ENCODE data around the gene MYO3B. TPM values are rescaled to one million over a fixed set of nuclear protein-coding genes. Genes with fewer than 3 reads are reported as not detected.
"Not testable (repeated sequence)": the region's sequence is repeated elsewhere in the genome, so short reads cannot be mapped to it uniquely, and the experiment has no call there.

Gene MYO3B
- total RNA-seq, 1 experiment from 2014 or later = 0.09 TPM

- Histone ChIP-seq H3K4me1 (no peaks in the 10 kb centered on the region), H3K27me3 (replicated peaks; ENCODE audit: control insufficient read depth, insufficient read depth, low read length) (no peaks in the 10 kb centered on the region), H3K36me3 (ENCODE audit: control insufficient read depth, insufficient read depth, low read length) (no peaks in the 10 kb centered on the region), H3K4me3 (ENCODE audit: low read depth, low read length) (no peak overlapping the region), H3K9me3 (no peaks in the 10 kb centered on the region)
- CTCF ChIA-PET = no interaction called here
- H3K4me3 Mint-ChIP-seq (ENCODE audit: unreplicated experiment) = no peak overlapping the region
- no TSS peak for BruUV-seq (replicated peaks)
- no peaks in the 10 kb centered on the region for H3K9me3 Mint-ChIP-seq (ENCODE audit: unreplicated experiment)
- DNase-seq = no peak
- intact Hi-C loops (cut with micrococcal nuclease; ENCODE audit: unreplicated experiment) = no loop called here
- POLR2A ChIA-PET = no interaction called here
- no peaks in the 10 kb centered on the region for H3K27me3 Mint-ChIP-seq (ENCODE audit: insufficient read depth, unreplicated experiment)
- no peaks in the 10 kb centered on the region for H3K36me3 Mint-ChIP-seq (ENCODE audit: insufficient read depth, unreplicated experiment)
- H3K27ac Mint-ChIP-seq (ENCODE audit: unreplicated experiment) = no peak overlapping the region
- TF ChIP-seq, protein P1, sequence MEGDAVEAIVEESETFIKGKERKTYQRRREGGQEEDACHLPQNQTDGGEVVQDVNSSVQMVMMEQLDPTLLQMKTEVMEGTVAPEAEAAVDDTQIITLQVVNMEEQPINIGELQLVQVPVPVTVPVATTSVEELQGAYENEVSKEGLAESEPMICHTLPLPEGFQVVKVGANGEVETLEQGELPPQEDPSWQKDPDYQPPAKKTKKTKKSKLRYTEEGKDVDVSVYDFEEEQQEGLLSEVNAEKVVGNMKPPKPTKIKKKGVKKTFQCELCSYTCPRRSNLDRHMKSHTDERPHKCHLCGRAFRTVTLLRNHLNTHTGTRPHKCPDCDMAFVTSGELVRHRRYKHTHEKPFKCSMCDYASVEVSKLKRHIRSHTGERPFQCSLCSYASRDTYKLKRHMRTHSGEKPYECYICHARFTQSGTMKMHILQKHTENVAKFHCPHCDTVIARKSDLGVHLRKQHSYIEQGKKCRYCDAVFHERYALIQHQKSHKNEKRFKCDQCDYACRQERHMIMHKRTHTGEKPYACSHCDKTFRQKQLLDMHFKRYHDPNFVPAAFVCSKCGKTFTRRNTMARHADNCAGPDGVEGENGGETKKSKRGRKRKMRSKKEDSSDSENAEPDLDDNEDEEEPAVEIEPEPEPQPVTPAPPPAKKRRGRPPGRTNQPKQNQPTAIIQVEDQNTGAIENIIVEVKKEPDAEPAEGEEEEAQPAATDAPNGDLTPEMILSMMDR (IDR thresholded peaks at IDR 0.05; ENCODE audit: insufficient read depth in 1 of 2, low read depth in 1 of 2, low read length in 1 of 2, severe bottlenecking in 1 of 2, unreplicated experiment in 1 of 2) = no peak
- peaks cover 11% of the 10 kb centered on the region for H3K4me1 Mint-ChIP-seq (ENCODE audit: low read depth, unreplicated experiment)
These were observed 492.0 kb downstream of the MYO3B start for GRCh38 chr2:170669909-170670308.

DNA sequence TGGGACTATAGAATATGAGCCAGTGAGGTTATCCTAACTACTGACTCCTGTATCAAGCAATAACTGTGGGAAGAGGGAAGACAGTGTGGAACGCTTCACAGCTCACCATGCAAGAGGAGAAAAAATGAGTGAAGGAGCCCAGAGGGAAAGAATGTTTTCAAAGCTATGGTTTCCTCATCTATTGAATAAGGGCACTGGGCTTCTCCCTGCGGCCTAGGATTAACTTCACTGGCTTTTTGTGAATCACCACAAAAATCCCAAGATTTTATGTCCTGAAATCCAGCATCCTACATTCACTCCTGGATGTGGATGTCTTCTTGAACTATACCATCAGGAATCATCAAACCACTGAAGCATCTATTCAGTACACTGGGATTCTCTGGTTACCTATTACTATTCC is 492.7 kb downstream of the MYO3B start:
- no peak overlapping the region for H3K4me3 ChIP-seq (ENCODE audit: low read depth, low read length)
- CTCF ChIA-PET = no interaction called here
- Mint-ChIP-seq H3K36me3 (ENCODE audit: insufficient read depth, unreplicated experiment) (no peaks in the 10 kb centered on the region), H3K4me1 (ENCODE audit: low read depth, unreplicated experiment) (peaks cover 6% of the 10 kb centered on the region), H3K27me3 (ENCODE audit: insufficient read depth, unreplicated experiment) (no peaks in the 10 kb centered on the region), H3K27ac (ENCODE audit: unreplicated experiment) (no peak overlapping the region), H3K9me3 (ENCODE audit: unreplicated experiment) (no peaks in the 10 kb centered on the region), H3K4me3 (ENCODE audit: unreplicated experiment) (no peak overlapping the region)
- DNase-seq = no peak
- no peaks in the 10 kb centered on the region for H3K9me3 ChIP-seq
- H3K27me3 ChIP-seq (replicated peaks; ENCODE audit: control insufficient read depth, insufficient read depth, low read length) = no peaks in the 10 kb centered on the region
- TF ChIP-seq, protein P1 (IDR thresholded peaks at IDR 0.05; ENCODE audit: insufficient read depth in 1 of 2, low read depth in 1 of 2, low read length in 1 of 2, severe bottlenecking in 1 of 2, unreplicated experiment in 1 of 2) = no peak
- no peaks in the 10 kb centered on the region for H3K36me3 ChIP-seq (ENCODE audit: control insufficient read depth, insufficient read depth, low read length)
- BruUV-seq (replicated peaks) = no TSS peak
- POLR2A ChIA-PET = no interaction called here
- no peaks in the 10 kb centered on the region for H3K4me1 ChIP-seq
- intact Hi-C loops (cut with micrococcal nuclease; ENCODE audit: unreplicated experiment) = no loop called here

GRCh38 chr2:170671079-170671478 is 493.1 kb downstream of the MYO3B start:
- H3K27me3 Mint-ChIP-seq (ENCODE audit: insufficient read depth, unreplicated experiment) = no peaks in the 10 kb centered on the region
- intact Hi-C loops (cut with micrococcal nuclease; ENCODE audit: unreplicated experiment) = no loop called here
- no peaks in the 10 kb centered on the region for H3K36me3 Mint-ChIP-seq (ENCODE audit: insufficient read depth, unreplicated experiment)
- ChIA-PET CTCF (no interaction called here), POLR2A (no interaction called here)
- no peaks in the 10 kb centered on the region for H3K36me3 ChIP-seq (ENCODE audit: control insufficient read depth, insufficient read depth, low read length)
- no peak overlapping the region for H3K4me3 Mint-ChIP-seq (ENCODE audit: unreplicated experiment)
- no peak for DNase-seq
- TF ChIP-seq, protein P1 (IDR thresholded peaks at IDR 0.05; ENCODE audit: insufficient read depth in 1 of 2, low read depth in 1 of 2, low read length in 1 of 2, severe bottlenecking in 1 of 2, unreplicated experiment in 1 of 2) = no peak
- no peaks in the 10 kb centered on the region for H3K4me1 ChIP-seq
- no peak overlapping the region for H3K4me3 ChIP-seq (ENCODE audit: low read depth, low read length)
- no peaks in the 10 kb centered on the region for H3K9me3 ChIP-seq
- H3K9me3 Mint-ChIP-seq (ENCODE audit: unreplicated experiment) = no peaks in the 10 kb centered on the region
- no TSS peak for BruUV-seq (replicated peaks)
- H3K27me3 ChIP-seq (replicated peaks; ENCODE audit: control insufficient read depth, insufficient read depth, low read length) = no peaks in the 10 kb centered on the region
- no peak overlapping the region for H3K27ac Mint-ChIP-seq (ENCODE audit: unreplicated experiment)
- H3K4me1 Mint-ChIP-seq (ENCODE audit: low read depth, unreplicated experiment) = peaks cover 6% of the 10 kb centered on the region

DNA sequence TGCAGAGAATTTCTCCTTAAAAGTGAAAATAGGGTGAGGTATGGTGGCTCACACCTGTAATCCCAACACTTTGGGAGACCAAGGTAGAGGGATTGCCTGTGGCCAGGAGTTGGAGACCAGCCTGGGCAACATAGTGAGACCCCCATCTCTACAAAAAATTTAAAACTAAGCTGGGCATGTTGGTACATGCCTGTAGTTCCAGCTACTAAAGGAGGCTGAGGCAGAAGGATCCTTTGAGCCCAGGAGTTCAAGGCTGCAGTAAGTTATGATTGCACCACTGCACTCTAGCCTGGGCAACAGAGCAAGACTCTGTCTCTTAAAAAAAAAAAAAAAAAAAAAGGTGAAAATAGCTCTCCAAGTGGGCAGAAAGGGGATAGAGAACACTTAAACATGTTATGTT is 496.3 kb downstream of the MYO3B start:
- H3K27ac Mint-ChIP-seq (ENCODE audit: unreplicated experiment); H3K4me1 Mint-ChIP-seq (ENCODE audit: low read depth, unreplicated experiment); H3K4me3 Mint-ChIP-seq (ENCODE audit: unreplicated experiment); intact Hi-C loops (cut with micrococcal nuclease; ENCODE audit: unreplicated experiment); H3K4me3 ChIP-seq (ENCODE audit: low read depth, low read length); H3K9me3 Mint-ChIP-seq (ENCODE audit: unreplicated experiment); H3K36me3 Mint-ChIP-seq (ENCODE audit: insufficient read depth, unreplicated experiment); H3K27me3 ChIP-seq (replicated peaks; ENCODE audit: control insufficient read depth, insufficient read depth, low read length); H3K4me1 ChIP-seq; H3K27me3 Mint-ChIP-seq (ENCODE audit: insufficient read depth, unreplicated experiment); H3K36me3 ChIP-seq (ENCODE audit: control insufficient read depth, insufficient read depth, low read length); BruUV-seq (replicated peaks); CTCF ChIA-PET; DNase-seq; H3K9me3 ChIP-seq; POLR2A ChIA-PET: not testable (repeated sequence)

All from Caco-2 (cell line).